HG03460 (cell line): ENCODE results near the gene SLC16A6.
"Not testable (repeated sequence)": the region's sequence is repeated elsewhere in the genome, so short reads cannot be mapped to it uniquely, and the experiment has no call there.

ENCODE experiments used
- ATAC-seq: cut with Tn5 transposase; IDR thresholded peaks from one replicate; pipeline ENCODE4 v1.9.1; 2021; ENCODE audit not compliant: unreplicated experiment

SLC16A6 gene

DNA sequence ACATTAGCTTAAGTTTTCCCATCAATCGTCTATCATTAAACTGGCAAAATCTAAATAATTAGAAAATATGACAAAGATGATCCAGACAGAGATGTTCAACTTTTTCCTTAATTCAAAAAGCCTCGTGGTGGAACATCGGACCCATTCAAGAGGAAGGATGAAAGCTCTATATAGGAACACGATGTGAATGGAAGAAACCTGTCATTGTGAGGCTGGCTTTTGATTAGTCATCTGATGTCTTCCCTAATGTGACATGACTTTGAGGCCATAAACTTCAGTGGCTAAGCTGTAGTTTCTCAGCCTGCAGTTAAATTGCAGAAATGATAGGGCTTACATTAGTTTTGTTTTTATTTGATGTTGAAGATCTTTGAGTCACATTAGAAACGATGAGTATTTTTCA lies 42.0 kb downstream of the SLC16A6 start:
- ATAC-seq = no peak

- ATAC-seq = peak; percentile 16
Measured at GRCh38 chr17:68248199-68248825, 42.6 kb downstream of the SLC16A6 start.

- peak; percentile 92 for ATAC-seq
Measured at GRCh38 chr17:68247445-68248198, 43.3 kb downstream of the SLC16A6 start, which contains the start of gene AMZ2. Gene AMZ2, plus strand, starts transcription at chr17:68248043. Its CDS starts 2,145 bp downstream, at chr17:68250188.

GRCh38 chr17:68246271-68247028 lies 44.5 kb downstream of the SLC16A6 start:
- no peak for ATAC-seq

DNA sequence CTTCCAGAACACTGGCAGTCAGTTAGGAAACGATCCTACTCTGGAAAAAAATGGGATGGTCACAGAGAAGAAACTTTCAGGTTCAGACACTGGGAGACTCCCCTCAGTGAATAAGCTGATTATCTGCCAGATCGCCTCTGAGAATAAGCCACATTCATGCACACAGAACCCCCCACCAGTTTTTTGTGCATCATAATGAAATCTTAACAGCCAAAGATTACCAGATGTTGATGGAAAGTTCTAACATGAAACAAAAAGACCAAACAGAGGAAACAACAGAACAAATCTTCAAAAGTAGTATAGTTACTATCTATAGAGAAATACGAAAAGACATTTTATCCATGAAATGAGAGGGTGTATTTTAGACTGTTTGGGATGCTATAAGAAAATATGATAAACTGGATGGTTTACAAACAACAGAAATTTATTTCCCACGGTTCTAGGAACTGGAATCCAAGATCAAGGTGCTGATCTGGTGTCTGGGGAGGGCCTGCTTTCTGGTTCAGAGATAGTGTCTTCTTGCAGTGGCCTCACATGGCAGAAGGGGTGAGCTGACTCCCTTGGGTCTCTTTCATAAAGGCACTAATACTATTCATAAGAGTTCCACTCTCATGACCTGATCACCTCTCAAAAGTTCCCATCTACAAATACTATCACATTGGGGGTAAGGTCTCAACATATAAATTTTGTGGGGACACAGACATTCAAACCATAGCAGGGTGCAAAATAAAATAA lies 51.1 kb downstream of the SLC16A6 start:
- ATAC-seq = no peak

DNA sequence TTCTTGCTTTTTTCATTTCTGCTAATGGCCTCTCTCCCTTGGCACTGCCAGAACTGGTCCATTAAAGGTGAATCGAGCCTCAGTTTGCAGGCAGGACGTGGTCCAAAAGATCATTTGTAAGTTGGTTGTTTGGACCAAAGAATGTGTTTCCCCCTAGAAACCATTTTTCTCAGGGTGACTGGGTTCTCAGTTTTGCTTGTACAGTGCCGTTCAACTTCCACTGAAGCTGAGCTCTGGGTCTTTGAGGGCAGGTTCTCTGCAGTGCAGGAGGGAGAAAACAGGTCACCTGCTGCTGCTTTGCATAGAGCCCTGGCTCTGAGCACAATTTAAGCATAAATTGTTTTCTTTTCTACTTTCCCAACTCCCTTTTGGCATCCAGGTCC lies 52.1 kb downstream of the SLC16A6 start:
- no peak for ATAC-seq

- no peak for ATAC-seq
Measured at GRCh38 chr17:68238164-68238870, 52.6 kb downstream of the SLC16A6 start.

DNA sequence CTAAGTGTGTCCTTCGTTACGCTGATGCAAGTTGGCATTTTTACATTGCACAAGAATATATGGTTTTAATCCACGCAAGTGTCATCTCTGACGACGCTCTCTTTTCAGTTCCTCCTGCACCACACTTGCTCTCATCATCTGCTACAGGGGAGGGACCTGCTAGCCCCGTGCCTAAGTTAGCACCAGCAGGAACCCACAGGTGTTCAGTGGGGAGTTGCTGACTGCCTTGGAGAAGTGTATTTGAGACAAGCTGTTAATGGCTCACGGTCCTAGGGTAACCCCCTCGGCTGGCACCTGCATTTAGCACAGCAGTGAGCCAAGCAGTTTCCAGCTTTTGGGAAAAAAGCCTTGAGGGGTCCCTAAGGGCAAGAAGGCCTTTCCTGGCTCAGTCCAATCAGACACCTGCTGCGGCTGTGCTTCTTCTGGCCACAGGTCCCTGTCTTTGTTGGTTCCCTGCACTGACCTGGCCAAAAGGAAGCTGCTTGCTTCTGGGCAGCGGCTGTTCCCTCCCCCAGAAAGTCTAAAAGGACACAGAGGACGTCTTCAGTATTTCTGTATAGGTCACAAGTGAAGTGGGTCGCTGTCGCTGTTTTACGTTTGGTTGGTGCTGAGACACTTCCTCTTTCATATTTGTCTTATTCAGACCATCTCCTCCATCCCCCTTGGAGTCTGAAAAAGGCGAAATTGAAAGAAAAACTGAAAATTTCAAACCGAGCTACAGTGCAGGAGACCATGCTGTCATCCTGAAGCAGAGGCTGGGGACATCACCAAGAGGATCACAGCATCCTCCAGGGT lies 53.4 kb downstream of the SLC16A6 start:
- ATAC-seq = peak; percentile 69

DNA sequence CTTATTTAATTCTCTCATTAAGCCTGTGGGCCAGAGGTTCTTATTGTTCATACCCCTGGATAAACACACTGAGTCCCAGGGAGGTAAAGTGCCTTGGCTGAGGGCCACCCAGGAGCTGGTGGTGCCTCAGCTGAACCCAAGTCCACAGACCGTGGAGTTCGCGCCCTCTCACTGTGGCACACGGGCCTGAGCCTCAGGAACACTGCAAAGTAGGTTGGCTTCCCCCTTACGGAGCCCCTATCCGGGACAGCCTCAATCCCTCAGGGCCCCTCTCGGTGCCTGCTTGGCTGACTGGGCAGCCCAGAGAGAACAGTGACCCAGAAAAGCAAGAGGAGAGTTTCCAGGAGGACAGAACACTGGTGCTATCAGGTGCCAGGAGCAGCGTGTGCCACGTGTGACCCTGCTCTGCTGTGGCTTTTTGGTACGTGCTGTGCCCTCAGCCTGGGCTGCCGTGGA lies 55.6 kb downstream of the SLC16A6 start:
- ATAC-seq = not testable (repeated sequence)

- ATAC-seq = not testable (repeated sequence)
Measured at GRCh38 chr17:68234726-68235335, 56.1 kb downstream of the SLC16A6 start.

GRCh38 chr17:68232741-68233140 lies 58.2 kb downstream of the SLC16A6 start:
- ATAC-seq = not testable (repeated sequence)

- no peak for ATAC-seq
Measured at GRCh38 chr17:68231541-68231940, 59.4 kb downstream of the SLC16A6 start.

- ATAC-seq = not testable (repeated sequence)
Measured at GRCh38 chr17:68231131-68231530, 59.8 kb downstream of the SLC16A6 start.

DNA sequence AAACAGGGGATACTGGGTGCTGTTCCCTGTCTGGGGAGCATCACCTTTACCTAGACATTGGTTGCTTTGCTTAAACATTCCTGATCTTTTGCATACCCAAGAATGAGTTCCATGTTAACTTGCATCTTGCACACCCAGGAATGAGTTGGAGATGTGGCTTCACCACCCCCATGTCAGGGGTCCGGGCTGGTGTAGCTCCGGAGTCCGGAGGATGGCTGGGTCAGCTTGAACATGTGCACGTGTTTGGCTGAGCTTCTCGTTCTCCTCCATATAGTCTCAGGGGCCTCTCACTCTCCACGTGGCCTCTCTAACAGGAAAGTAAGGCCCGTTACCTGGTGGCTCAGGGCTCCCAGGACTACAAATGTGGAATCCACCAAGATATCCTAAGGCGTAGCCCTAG lies 61.3 kb downstream of the SLC16A6 start:
- no peak for ATAC-seq

DNA sequence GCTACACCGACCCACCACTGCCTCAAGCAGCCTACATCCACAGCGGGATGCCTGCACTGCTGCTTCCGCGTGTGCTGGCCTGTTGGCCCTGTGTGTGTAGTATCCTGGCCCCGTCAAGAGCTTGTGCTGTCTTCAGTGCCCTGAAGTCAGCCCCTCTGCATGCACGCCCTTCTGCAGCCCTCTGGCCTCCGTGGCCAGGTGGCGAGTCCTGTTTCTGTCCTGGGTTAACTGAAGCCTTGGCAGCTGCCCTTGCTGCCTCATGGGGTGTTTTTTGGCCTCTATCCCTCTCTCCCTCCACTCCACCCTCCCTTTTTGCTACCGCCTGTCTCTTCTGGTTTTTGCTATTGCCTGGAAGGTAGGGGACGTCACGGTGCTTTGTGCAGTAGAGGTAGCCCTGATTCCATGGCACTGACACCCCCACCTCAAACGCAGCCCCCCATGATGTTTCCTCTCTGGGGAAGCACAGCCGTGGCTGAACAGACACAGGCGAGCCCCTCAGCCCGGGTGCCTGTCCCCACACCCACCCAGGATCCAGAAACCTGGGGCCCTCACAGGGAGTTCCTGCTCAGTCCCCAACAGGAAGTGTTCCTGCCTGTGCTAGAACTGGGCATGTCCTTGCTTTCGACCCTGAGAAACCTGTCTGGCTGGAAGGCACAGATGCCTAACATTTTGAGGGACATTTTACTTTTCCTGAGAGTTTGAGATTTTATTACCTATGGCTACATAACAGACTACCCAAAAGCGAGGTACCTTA lies 61.9 kb downstream of the SLC16A6 start:
- no peak for ATAC-seq

DNA sequence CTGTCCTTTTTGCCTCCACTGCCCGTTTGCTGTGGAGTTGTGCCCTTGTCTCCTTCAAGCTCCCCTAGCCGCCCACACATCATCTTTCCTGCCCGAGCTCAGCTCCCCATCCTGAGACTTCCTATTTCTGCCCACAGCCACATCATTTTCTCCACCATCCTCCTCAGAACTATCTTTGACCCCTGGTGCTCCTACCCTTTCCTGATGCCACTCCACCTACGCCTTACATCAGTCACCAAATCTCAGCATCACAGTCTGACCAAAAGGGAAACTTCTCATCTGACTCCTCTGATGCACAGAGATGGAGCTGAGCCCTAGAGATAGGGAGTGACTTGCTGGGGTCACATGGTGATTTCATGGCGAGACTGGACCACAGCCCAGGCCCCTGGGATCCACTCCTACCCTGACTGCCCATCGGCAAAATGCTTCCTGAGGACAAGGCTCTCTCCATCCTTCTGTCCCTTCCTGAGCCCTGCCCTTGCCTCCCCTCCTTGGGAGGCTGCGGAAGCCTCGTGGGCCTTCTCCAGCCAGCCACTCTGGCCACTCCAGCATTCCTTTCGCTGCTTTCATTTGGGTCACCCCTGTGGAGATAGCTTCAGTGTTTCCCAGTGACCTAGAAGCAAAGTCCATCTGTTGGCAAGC lies 62.8 kb downstream of the SLC16A6 start:
- not testable (repeated sequence) for ATAC-seq

DNA sequence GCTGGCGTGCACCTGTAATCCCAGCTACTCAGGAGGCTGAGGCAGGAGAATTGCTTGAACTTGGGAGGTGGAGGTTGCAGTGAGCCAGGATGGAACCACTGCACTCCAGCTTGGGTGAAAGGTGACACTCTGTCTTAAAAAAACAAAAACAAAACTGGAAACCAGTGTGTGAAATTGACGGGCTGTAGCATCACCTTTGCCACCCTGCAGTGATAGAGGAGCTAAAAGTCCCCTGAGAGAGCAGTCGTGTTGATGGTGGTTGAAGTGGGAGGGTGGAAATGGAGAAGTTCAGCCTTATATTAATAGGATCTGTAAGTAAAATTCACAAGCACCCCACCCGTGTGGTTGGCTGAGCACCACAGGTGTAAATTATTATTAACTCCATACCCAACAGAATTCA lies 65.9 kb downstream of the SLC16A6 start:
- not testable (repeated sequence) for ATAC-seq

- no peak for ATAC-seq
Measured at GRCh38 chr17:68222606-68223005, 68.3 kb downstream of the SLC16A6 start.
